ENCODE measurements around the gene RNF167. TPM values are rescaled to one million over a fixed set of nuclear protein-coding genes. Genes with fewer than 3 reads are reported as not detected.
A peak's percentile ranks its signal among the peaks of the same experiment; 100 is the strongest.

The RNF167 gene
- total and polyA plus RNA-seq, 2 of the 4 experiments (the other 2 are of a cell fraction) = 13.1 to 79.5 TPM

DNA sequence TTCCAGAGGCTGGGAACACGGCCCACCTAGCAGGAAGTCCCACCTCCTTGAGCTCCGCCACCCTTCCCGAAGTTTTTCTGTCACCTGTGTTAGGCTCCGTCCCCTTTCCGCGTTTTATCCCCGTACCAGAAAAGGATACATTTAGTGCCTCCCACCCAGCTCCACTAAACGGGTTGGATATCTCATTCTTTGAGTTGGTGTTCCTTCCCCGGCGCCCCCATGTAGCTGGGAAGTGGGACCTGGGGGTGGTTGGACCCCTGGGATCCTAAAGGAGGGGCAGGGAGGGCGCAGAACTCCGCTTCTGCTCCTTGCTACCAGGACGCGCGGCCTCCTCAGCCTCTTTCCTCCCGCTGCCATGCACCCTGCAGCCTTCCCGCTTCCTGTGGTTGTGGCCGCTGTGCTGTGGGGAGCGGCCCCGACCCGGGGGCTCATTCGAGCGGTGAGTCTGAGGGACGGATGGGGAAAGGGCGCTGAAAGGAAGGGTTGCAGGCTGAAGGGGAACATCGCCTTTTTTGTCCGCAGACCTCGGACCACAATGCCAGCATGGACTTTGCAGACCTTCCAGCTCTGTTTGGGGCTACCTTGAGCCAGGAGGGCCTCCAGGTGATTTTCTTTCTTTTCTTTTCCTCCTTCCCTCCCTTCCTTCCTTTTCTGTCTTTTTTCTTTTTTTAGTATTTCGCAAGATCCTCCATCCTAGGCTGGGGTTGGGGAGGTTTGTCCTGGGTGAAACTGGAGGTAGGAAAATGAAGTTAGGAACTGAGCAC, 669 bp downstream of the RNF167 start (continued):
- TF ChIP-seq RAD21 (IDR thresholded peaks at IDR 0.05; ENCODE audit: low read length) (no peak), BHLHE40 (IDR thresholded peaks at IDR 0.05; ENCODE audit: low read depth, low read length) (no peak), POLR2A (IDR thresholded peaks at IDR 0.05; ENCODE audit: low read depth, low read length) (peak; percentile 8)

DNA sequence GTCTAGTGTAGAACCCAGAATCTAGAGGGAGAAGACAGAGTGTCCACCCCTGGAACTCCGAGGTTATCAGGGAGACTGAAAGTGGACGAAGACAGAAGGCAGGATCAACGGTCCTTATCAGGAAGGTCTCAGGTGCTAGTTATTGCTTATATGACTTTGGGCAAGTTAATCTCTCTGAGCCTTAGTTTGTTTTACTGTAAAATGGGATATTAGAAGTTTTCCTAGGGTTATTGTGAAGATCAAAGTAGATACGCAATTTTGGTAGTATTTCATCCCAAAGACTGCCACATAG, 1.2 kb downstream of the RNF167 start:
- peak overlapping the region; percentile 79; the same call in 1 of the 2 replicates for H3K23ac ChIP-seq (ENCODE audit: low read depth, low read length)
- no peak overlapping the region for H2BK15ac ChIP-seq (ENCODE audit: low read depth, low read length)
- peak overlapping the region; percentile 72 for H3K4me2 ChIP-seq (ENCODE audit: low read depth, low read length)
- WGBS, 2 experiments (ENCODE audit: extremely low coverage in 2 of 2, insufficient read length in 1 of 2) = 49% methylated on average over 3 of the region's 4 CpGs; no CpG with 5 or more reads in 1 of the 2 experiments
- H4K91ac ChIP-seq (ENCODE audit: insufficient read depth, low read depth, low read length) = no peak overlapping the region
- H2AFZ ChIP-seq (replicated peaks; ENCODE audit: low read length, poor library complexity) = no peak overlapping the region
- peaks cover 19% of the 10 kb centered on the region for H3K4me1 ChIP-seq (ENCODE audit: control insufficient read depth, insufficient read depth, low read length)
- H3K4ac ChIP-seq (ENCODE audit: low read depth, low read length) = peak overlapping the region; percentile 92
- no peak for DNase-seq
- H3K14ac ChIP-seq (replicated peaks; ENCODE audit: low read depth, low read length) = peak overlapping the region; percentile 69
- H4K20me1 ChIP-seq (ENCODE audit: insufficient read depth, low read length) = peaks cover 51% of the 10 kb centered on the region
- dilution Hi-C loops (cut with HindIII; ENCODE audit: low sequenced_read_pairs, unreplicated experiment) (no loop called here), in situ Hi-C loops (cut with MboI; ENCODE audit: low sequenced_read_pairs) (no loop called here), intact Hi-C loops (cut with micrococcal nuclease) (no loop called here)
- H2AK5ac ChIP-seq (ENCODE audit: low read depth, low read length) = peak overlapping the region; percentile 93
- peaks cover 53% of the 10 kb centered on the region for H3K36me3 ChIP-seq (ENCODE audit: control insufficient read depth, insufficient read depth, low read length)
- H4K5ac ChIP-seq (ENCODE audit: low read depth, low read length) = peak overlapping the region; percentile 72; the same call in 1 of the 2 replicates
- H3K27me3 ChIP-seq (ENCODE audit: control insufficient read depth, insufficient read depth, low read length) = no peaks in the 10 kb centered on the region
- H3K79me1 ChIP-seq (ENCODE audit: low read depth in 1 of 2, low read length in 2 of 2) = peaks cover 22 to 65% of the 10 kb centered on the region in 2 experiments; a peak in 3 of 4 replicates
- peak overlapping the region; percentile 78 for H3K27ac ChIP-seq (ENCODE audit: insufficient read depth, low read length)
- ChIA-PET POLR2A (ENCODE audit: unreplicated experiment) (no interaction called here), CTCF (no interaction called here)
- peaks cover 15% of the 10 kb centered on the region; the same call in 1 of the 2 replicates for H3K9me1 ChIP-seq (ENCODE audit: insufficient read depth, low read length)
- H4K8ac ChIP-seq (ENCODE audit: low read depth in 2 of 2, low read length in 2 of 2) = peak overlapping the region; percentile 82 to 99; a peak in 3 of 4 replicates
- no peaks in the 10 kb centered on the region for H3K9me3 ChIP-seq (ENCODE audit: control insufficient read depth, insufficient read depth, low read length)
- H2BK5ac ChIP-seq (ENCODE audit: low read depth, low read length, poor library complexity, severe bottlenecking) = peak overlapping the region; percentile 55
- H3K4me3 ChIP-seq (ENCODE audit: insufficient read depth, low read depth, low read length) = peak overlapping the region; percentile 68
- no peak overlapping the region for H3K18ac ChIP-seq (ENCODE audit: low read depth, low read length)
- no peak overlapping the region for H2BK20ac ChIP-seq (ENCODE audit: low read depth, low read length)
- peak overlapping the region; percentile 99 for H2AK9ac ChIP-seq (replicated peaks; ENCODE audit: low read depth, low read length, poor library complexity)
- 0 out of 2 replicates have a peak overlapping the region, but pooled peaks have one; percentile 31 for H3K56ac ChIP-seq (ENCODE audit: extremely low read depth, insufficient read depth, low read length)
- peak overlapping the region; percentile 84 for H3K9ac ChIP-seq (ENCODE audit: low read depth, low read length)
- H2BK120ac ChIP-seq (ENCODE audit: low read depth, low read length) = no peak overlapping the region
- no TSS peak for BruUV-seq (replicated peaks)
- no peak for ATAC-seq (ENCODE audit: low read depth)
- no peak for TF ChIP-seq NFE2L2 (IDR thresholded peaks at IDR 0.05; ENCODE audit: low read depth, low read length)
- no peak for TF ChIP-seq MAFK (IDR thresholded peaks at IDR 0.05; ENCODE audit: low read depth, low read length)
- no peak for TF ChIP-seq RCOR1 (IDR thresholded peaks at IDR 0.05; ENCODE audit: insufficient replicate concordance, low read length)
- TF ChIP-seq SMC3 (IDR thresholded peaks at IDR 0.05; ENCODE audit: low read depth, low read length) = no peak
- TF ChIP-seq, protein P1, sequence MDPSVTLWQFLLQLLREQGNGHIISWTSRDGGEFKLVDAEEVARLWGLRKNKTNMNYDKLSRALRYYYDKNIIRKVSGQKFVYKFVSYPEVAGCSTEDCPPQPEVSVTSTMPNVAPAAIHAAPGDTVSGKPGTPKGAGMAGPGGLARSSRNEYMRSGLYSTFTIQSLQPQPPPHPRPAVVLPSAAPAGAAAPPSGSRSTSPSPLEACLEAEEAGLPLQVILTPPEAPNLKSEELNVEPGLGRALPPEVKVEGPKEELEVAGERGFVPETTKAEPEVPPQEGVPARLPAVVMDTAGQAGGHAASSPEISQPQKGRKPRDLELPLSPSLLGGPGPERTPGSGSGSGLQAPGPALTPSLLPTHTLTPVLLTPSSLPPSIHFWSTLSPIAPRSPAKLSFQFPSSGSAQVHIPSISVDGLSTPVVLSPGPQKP (IDR thresholded peaks at IDR 0.05; ENCODE audit: borderline replicate concordance, low read depth, low read length) = no peak
- TF ChIP-seq POLR2A (IDR thresholded peaks at IDR 0.05; ENCODE audit: low read depth, low read length) = no peak
- no peak for TF ChIP-seq FOS (IDR thresholded peaks at IDR 0.05; ENCODE audit: low read depth, low read length)
- no peak for TF ChIP-seq RFX5 (IDR thresholded peaks at IDR 0.05; ENCODE audit: low read depth, low read length)
- TF ChIP-seq MAZ (IDR thresholded peaks at IDR 0.05; ENCODE audit: borderline replicate concordance, low read depth, low read length) = no peak
- no peak for TF ChIP-seq CHD1 (IDR thresholded peaks at IDR 0.05; ENCODE audit: low read depth, low read length)
- no peak for TF ChIP-seq MXI1 (IDR thresholded peaks at IDR 0.05; ENCODE audit: borderline replicate concordance, low read depth, low read length)
- no peak for TF ChIP-seq RAD21 (IDR thresholded peaks at IDR 0.05; ENCODE audit: low read length)
- TF ChIP-seq, protein P2, sequence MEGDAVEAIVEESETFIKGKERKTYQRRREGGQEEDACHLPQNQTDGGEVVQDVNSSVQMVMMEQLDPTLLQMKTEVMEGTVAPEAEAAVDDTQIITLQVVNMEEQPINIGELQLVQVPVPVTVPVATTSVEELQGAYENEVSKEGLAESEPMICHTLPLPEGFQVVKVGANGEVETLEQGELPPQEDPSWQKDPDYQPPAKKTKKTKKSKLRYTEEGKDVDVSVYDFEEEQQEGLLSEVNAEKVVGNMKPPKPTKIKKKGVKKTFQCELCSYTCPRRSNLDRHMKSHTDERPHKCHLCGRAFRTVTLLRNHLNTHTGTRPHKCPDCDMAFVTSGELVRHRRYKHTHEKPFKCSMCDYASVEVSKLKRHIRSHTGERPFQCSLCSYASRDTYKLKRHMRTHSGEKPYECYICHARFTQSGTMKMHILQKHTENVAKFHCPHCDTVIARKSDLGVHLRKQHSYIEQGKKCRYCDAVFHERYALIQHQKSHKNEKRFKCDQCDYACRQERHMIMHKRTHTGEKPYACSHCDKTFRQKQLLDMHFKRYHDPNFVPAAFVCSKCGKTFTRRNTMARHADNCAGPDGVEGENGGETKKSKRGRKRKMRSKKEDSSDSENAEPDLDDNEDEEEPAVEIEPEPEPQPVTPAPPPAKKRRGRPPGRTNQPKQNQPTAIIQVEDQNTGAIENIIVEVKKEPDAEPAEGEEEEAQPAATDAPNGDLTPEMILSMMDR (conservative IDR thresholded peaks at IDR 0.05; ENCODE audit: low read depth, low read length) = no peak
